HepG2 (cell line): ENCODE measurements around the gene CTNNBIP1. TPM values are rescaled to one million over a fixed set of nuclear protein-coding genes. Genes with fewer than 3 reads are reported as not detected.

ENCODE experiments used
- GATAD2A ChIP-seq: IDR thresholded peaks from 2 replicates; pipeline ENCODE4 v1.6.1; 2016
- HNRNPL ChIP-seq: fragments of 200-400 bp; formaldehyde crosslinking; IDR thresholded peaks from 2 replicates; pipeline ENCODE4 v1.6.1; 2017; ENCODE audit warnings: mild to moderate bottlenecking, low read depth, low read length
- JDP2 ChIP-seq: sonication (generic); formaldehyde crosslinking; IDR thresholded peaks from 2 replicates; pipeline ENCODE4 v1.8.1; 2022; ENCODE audit warnings: missing genetic modification reagents, borderline replicate concordance
- MTF2 ChIP-seq: sonication (generic); formaldehyde crosslinking; IDR thresholded peaks from 2 replicates; pipeline ENCODE4 v1.5.0; 2020; ENCODE audit warnings: missing genetic modification reagents, borderline replicate concordance
- SMAD1 ChIP-seq: sonication (generic); formaldehyde crosslinking; IDR thresholded peaks from 2 replicates; pipeline ENCODE4 v1.4.0; 2020; ENCODE audit warnings: missing genetic modification reagents, low read depth, mild to moderate bottlenecking, borderline replicate concordance
- TCF7 ChIP-seq: sonication (generic); IDR thresholded peaks from 2 replicates; pipeline ENCODE4 v1.6.1; 2016; ENCODE audit warnings: antibody characterized with exemption, low read depth
- ZBTB49 ChIP-seq: sonication (generic); formaldehyde crosslinking; IDR thresholded peaks from 2 replicates; pipeline ENCODE4 v1.4.0; 2020; ENCODE audit warnings: missing genetic modification reagents, borderline replicate concordance
- ZFP91 ChIP-seq: sonication (generic); formaldehyde crosslinking; IDR thresholded peaks from 2 replicates; pipeline ENCODE4 v1.9.0; 2022; ENCODE audit warnings: missing genetic modification reagents, mild to moderate bottlenecking, borderline replicate concordance
- ZNF225 ChIP-seq: sonication (generic); formaldehyde crosslinking; IDR thresholded peaks from 2 replicates; pipeline ENCODE4 v1.4.0; 2020; ENCODE audit warnings: mild to moderate bottlenecking, missing genetic modification reagents
- ZNF451 ChIP-seq: sonication (generic); formaldehyde crosslinking; IDR thresholded peaks from 2 replicates; pipeline ENCODE4 v1.5.0; 2020; ENCODE audit warnings: mild to moderate bottlenecking, missing genetic modification reagents
- ZNF598 ChIP-seq: sonication (generic); formaldehyde crosslinking; IDR thresholded peaks from 2 replicates; pipeline ENCODE4 v1.5.1; 2020; ENCODE audit warnings: mild to moderate bottlenecking, missing genetic modification reagents, borderline replicate concordance
- ZNF7 ChIP-seq: IDR thresholded peaks from 2 replicates; pipeline ENCODE4 v1.6.1; 2016; ENCODE audit warnings: missing biosample characterization, missing genetic modification reagents
- polyA plus RNA-seq, 8 experiments: library from polyadenylated mRNA; depleted of rRNA in 3 of 8; stranded (reverse) in 7 of 8; unstranded in 1 of 8; fragments of >200 nt; fragmentation: Illumina TruSeq in 4 of 8; extraction: Trizol in 4 of 8; gene quantifications; 2 replicates each; pipeline versions ENCODE4 v1.2.1 to v1.2.3, GENCODE V29; 2011 to 2016; ENCODE audit warnings: low read depth in 4 of 8, missing spikeins in 1 of 8, mixed read lengths in 1 of 8; ENCODE audit not compliant: insufficient read depth in 1 of 8
- total RNA-seq, 5 experiments: library from RNA; depleted of rRNA; stranded (reverse); fragments of >200 nt; fragmentation: Illumina TruSeq; extraction: Trizol; gene quantifications; 2 replicates each; pipeline ENCODE4 v1.2.3, GENCODE V29; 2016; ENCODE audit warnings: low read depth in 1 of 5
- TF ChIP-seq, protein P1 (sequence below): sonication (generic); formaldehyde crosslinking; IDR thresholded peaks from 2 replicates; pipeline ENCODE4 v1.9.0; 2021; ENCODE audit warnings: missing genetic modification reagents, mild to moderate bottlenecking, borderline replicate concordance
- TF ChIP-seq, protein P2 (sequence below): sonication (generic); formaldehyde crosslinking; IDR thresholded peaks from 2 replicates; pipeline ENCODE4 v1.4.0; 2020; ENCODE audit warnings: missing genetic modification reagents
- TF ChIP-seq, protein P3 (sequence below): sonication (generic); formaldehyde crosslinking; IDR thresholded peaks from 2 replicates; pipeline ENCODE4 v1.5.1; 2020; ENCODE audit warnings: mild to moderate bottlenecking, missing genetic modification reagents, moderate library complexity
- TF ChIP-seq, protein P4 (sequence below): sonication (generic); formaldehyde crosslinking; IDR thresholded peaks from 2 replicates; pipeline ENCODE4 v1.5.1; 2020; ENCODE audit warnings: mild to moderate bottlenecking, moderate library complexity, missing genetic modification reagents

CTNNBIP1 gene
- total and polyA plus RNA-seq, 2 of the 13 experiments (the other 11 are each of a cell fraction or from before 2014, with no cell fraction given), result 71.7 to 83.0 TPM

- TF ChIP-seq, protein P1, sequence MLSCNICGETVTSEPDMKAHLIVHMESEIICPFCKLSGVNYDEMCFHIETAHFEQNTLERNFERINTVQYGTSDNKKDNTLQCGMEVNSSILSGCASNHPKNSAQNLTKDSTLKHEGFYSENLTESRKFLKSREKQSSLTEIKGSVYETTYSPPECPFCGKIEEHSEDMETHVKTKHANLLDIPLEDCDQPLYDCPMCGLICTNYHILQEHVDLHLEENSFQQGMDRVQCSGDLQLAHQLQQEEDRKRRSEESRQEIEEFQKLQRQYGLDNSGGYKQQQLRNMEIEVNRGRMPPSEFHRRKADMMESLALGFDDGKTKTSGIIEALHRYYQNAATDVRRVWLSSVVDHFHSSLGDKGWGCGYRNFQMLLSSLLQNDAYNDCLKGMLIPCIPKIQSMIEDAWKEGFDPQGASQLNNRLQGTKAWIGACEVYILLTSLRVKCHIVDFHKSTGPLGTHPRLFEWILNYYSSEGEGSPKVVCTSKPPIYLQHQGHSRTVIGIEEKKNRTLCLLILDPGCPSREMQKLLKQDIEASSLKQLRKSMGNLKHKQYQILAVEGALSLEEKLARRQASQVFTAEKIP (CRISPR knock-in tag), result no peak
- TF ChIP-seq MTF2 (CRISPR knock-in tag) (no peak), HNRNPL (peak; percentile 75; the same call in 1 of the 2 replicates), GATAD2A (CRISPR knock-in tag) (no peak), ZFP91 (CRISPR knock-in tag) (peak; percentile 31; the same call in 1 of the 2 replicates), ZNF225 (peak; percentile 31; the same call in 1 of the 2 replicates), SMAD1 (CRISPR knock-in tag) (0 out of 2 replicates have a peak, but pooled peaks have one; percentile 49), ZNF598 (CRISPR knock-in tag) (peak; percentile 48; the same call in 1 of the 2 replicates), ZBTB49 (no peak), ZNF451 (0 out of 2 replicates have a peak, but pooled peaks have one; percentile 46), TCF7 (peak; percentile 66; the same call in 1 of the 2 replicates), JDP2 (CRISPR knock-in tag) (no peak), ZNF7 (CRISPR knock-in tag) (no peak)
- TF ChIP-seq, protein P2, sequence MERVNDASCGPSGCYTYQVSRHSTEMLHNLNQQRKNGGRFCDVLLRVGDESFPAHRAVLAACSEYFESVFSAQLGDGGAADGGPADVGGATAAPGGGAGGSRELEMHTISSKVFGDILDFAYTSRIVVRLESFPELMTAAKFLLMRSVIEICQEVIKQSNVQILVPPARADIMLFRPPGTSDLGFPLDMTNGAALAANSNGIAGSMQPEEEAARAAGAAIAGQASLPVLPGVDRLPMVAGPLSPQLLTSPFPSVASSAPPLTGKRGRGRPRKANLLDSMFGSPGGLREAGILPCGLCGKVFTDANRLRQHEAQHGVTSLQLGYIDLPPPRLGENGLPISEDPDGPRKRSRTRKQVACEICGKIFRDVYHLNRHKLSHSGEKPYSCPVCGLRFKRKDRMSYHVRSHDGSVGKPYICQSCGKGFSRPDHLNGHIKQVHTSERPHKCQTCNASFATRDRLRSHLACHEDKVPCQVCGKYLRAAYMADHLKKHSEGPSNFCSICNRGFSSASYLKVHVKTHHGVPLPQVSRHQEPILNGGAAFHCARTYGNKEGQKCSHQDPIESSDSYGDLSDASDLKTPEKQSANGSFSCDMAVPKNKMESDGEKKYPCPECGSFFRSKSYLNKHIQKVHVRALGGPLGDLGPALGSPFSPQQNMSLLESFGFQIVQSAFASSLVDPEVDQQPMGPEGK (CRISPR knock-in tag), result peak; percentile 61
- TF ChIP-seq, protein P3, sequence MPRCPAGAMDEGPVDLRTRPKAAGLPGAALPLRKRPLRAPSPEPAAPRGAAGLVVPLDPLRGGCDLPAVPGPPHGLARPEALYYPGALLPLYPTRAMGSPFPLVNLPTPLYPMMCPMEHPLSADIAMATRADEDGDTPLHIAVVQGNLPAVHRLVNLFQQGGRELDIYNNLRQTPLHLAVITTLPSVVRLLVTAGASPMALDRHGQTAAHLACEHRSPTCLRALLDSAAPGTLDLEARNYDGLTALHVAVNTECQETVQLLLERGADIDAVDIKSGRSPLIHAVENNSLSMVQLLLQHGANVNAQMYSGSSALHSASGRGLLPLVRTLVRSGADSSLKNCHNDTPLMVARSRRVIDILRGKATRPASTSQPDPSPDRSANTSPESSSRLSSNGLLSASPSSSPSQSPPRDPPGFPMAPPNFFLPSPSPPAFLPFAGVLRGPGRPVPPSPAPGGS, result peak; percentile 57; the same call in 1 of the 2 replicates
- TF ChIP-seq, protein P4, sequence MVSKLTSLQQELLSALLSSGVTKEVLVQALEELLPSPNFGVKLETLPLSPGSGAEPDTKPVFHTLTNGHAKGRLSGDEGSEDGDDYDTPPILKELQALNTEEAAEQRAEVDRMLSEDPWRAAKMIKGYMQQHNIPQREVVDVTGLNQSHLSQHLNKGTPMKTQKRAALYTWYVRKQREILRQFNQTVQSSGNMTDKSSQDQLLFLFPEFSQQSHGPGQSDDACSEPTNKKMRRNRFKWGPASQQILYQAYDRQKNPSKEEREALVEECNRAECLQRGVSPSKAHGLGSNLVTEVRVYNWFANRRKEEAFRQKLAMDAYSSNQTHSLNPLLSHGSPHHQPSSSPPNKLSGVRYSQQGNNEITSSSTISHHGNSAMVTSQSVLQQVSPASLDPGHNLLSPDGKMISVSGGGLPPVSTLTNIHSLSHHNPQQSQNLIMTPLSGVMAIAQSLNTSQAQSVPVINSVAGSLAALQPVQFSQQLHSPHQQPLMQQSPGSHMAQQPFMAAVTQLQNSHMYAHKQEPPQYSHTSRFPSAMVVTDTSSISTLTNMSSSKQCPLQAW (CRISPR knock-in tag), result peak; percentile 46; the same call in 1 of the 2 replicates
These were observed 74.1 kb downstream of the CTNNBIP1 start (continued) for GRCh38 chr1:9835758-9836631.
